ENCODE data around the gene RDH11. TPM values are rescaled to one million over a fixed set of nuclear protein-coding genes. Genes with fewer than 3 reads are reported as not detected.
"Not testable (repeated sequence)": the region's sequence is repeated elsewhere in the genome, so short reads cannot be mapped to it uniquely, and the experiment has no call there.

Gene RDH11
- total RNA-seq, 1 experiment from 2014 or later = 117 TPM

GRCh38 chr14:67710209-67710608 lies 14.6 kb upstream of the RDH11 start:
- CTCF ChIA-PET = no interaction called here
- DNase-seq = no peak
- no TSS peak for BruUV-seq (replicated peaks)
- H3K9me3 Mint-ChIP-seq (ENCODE audit: low read depth, unreplicated experiment) = peaks cover 2% of the 10 kb centered on the region
- H3K4me3 Mint-ChIP-seq (ENCODE audit: low read depth, unreplicated experiment) = no peak overlapping the region
- H3K27ac Mint-ChIP-seq (ENCODE audit: unreplicated experiment) = no peak overlapping the region
- no peaks in the 10 kb centered on the region for H3K27me3 Mint-ChIP-seq (ENCODE audit: unreplicated experiment)
- H3K4me1 Mint-ChIP-seq (ENCODE audit: low read depth, unreplicated experiment) = peaks cover 3% of the 10 kb centered on the region
- intact Hi-C loops (cut with micrococcal nuclease; ENCODE audit: unreplicated experiment) = no loop called here
- TF ChIP-seq, protein P1, sequence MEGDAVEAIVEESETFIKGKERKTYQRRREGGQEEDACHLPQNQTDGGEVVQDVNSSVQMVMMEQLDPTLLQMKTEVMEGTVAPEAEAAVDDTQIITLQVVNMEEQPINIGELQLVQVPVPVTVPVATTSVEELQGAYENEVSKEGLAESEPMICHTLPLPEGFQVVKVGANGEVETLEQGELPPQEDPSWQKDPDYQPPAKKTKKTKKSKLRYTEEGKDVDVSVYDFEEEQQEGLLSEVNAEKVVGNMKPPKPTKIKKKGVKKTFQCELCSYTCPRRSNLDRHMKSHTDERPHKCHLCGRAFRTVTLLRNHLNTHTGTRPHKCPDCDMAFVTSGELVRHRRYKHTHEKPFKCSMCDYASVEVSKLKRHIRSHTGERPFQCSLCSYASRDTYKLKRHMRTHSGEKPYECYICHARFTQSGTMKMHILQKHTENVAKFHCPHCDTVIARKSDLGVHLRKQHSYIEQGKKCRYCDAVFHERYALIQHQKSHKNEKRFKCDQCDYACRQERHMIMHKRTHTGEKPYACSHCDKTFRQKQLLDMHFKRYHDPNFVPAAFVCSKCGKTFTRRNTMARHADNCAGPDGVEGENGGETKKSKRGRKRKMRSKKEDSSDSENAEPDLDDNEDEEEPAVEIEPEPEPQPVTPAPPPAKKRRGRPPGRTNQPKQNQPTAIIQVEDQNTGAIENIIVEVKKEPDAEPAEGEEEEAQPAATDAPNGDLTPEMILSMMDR (IDR thresholded peaks at IDR 0.05; ENCODE audit: unreplicated experiment) = no peak
- no peaks in the 10 kb centered on the region for H3K36me3 Mint-ChIP-seq (ENCODE audit: insufficient read depth, unreplicated experiment)

- H3K4me1 Mint-ChIP-seq (ENCODE audit: low read depth, unreplicated experiment); H3K4me3 Mint-ChIP-seq (ENCODE audit: low read depth, unreplicated experiment); H3K9me3 Mint-ChIP-seq (ENCODE audit: low read depth, unreplicated experiment); DNase-seq; CTCF ChIA-PET; H3K27ac Mint-ChIP-seq (ENCODE audit: unreplicated experiment); H3K27me3 Mint-ChIP-seq (ENCODE audit: unreplicated experiment); BruUV-seq (replicated peaks); H3K36me3 Mint-ChIP-seq (ENCODE audit: insufficient read depth, unreplicated experiment): not testable (repeated sequence)
- intact Hi-C loops (cut with micrococcal nuclease; ENCODE audit: unreplicated experiment) = loop anchor here (10.0 kb wide), 1 partner anchor 275 kb away; no protein-coding TSS in a partner anchor
Measured at GRCh38 chr14:67709796-67710195, 14.2 kb upstream of the RDH11 start.

DNA sequence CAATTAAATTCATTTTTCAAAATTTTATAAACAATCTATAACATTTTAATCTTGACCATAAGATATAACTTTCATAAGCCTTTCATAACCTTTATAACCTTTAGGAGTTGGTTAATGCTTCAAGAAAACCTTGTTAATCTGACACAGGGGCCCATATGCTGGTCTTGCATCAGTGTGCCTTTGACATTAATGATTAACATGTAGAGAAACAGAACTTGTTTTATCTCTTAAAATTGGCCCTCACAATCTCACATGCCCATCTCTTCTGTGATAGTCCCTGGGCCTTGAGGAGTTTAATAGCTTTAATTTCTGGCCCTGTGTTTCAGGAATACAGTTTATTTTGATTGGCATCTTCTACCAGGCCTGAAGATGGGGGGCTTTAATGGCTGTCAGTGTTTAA lies 13.8 kb upstream of the RDH11 start:
- intact Hi-C loops (cut with micrococcal nuclease; ENCODE audit: unreplicated experiment) = loop anchor here (10.0 kb wide), 1 partner anchor 275 kb away; no protein-coding TSS in a partner anchor
- DNase-seq; H3K36me3 Mint-ChIP-seq (ENCODE audit: insufficient read depth, unreplicated experiment); H3K4me3 Mint-ChIP-seq (ENCODE audit: low read depth, unreplicated experiment); H3K27ac Mint-ChIP-seq (ENCODE audit: unreplicated experiment); H3K9me3 Mint-ChIP-seq (ENCODE audit: low read depth, unreplicated experiment); BruUV-seq (replicated peaks); H3K27me3 Mint-ChIP-seq (ENCODE audit: unreplicated experiment); CTCF ChIA-PET: not testable (repeated sequence)
- H3K4me1 Mint-ChIP-seq (ENCODE audit: low read depth, unreplicated experiment) = peaks cover 12% of the 10 kb centered on the region

DNA sequence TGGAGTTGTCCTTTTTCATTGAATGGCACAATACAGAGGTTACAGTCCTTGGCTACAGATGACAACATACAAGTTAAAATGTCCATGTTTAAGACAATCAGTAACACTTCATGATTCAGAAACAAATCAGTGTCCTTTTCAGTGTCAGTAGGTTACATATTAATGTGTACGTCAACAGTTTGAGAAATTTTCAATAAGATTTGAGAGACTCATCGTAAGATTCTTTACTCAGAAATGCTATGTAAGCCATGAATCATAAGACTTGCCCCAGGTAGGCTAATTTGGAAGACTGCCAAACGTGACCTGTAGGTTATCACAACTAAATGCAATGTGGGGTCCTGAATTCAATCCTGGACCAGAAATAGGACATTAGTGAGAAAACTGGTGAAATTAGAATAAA lies 9.6 kb upstream of the RDH11 start:
- peak overlapping the region; percentile 78 for H3K27ac Mint-ChIP-seq (ENCODE audit: unreplicated experiment)

GRCh38 chr14:67704484-67705089 lies 9.0 kb upstream of the RDH11 start:
- H3K9me3 Mint-ChIP-seq (ENCODE audit: low read depth, unreplicated experiment) = no peaks in the 10 kb centered on the region
- peak overlapping the region; percentile 78 for H3K27ac Mint-ChIP-seq (ENCODE audit: unreplicated experiment)
- H3K27me3 Mint-ChIP-seq (ENCODE audit: unreplicated experiment) = no peaks in the 10 kb centered on the region
- peak overlapping the region; percentile 49 for H3K4me3 Mint-ChIP-seq (ENCODE audit: low read depth, unreplicated experiment)
- CTCF ChIA-PET = interaction anchor here (0.6 to 2.3 kb wide), 24 partner anchors 10 to 542 kb away, joined by 3 to 31 read pairs (median 5); partner anchors contain the start of genes ARG2, PIGH, PLEKHH1 and RDH11
- peaks cover 16% of the 10 kb centered on the region for H3K4me1 Mint-ChIP-seq (ENCODE audit: low read depth, unreplicated experiment)
- H3K36me3 Mint-ChIP-seq (ENCODE audit: insufficient read depth, unreplicated experiment) = no peaks in the 10 kb centered on the region
- BruUV-seq (replicated peaks) = no TSS peak
- peak; percentile 62 for DNase-seq
- intact Hi-C loops (cut with micrococcal nuclease; ENCODE audit: unreplicated experiment) = loop anchor here (1.0 to 10.0 kb wide), 5 partner anchors 37 to 270 kb away; partner anchors contain the start of gene ARG2
- TF ChIP-seq, protein P1 (IDR thresholded peaks at IDR 0.05; ENCODE audit: unreplicated experiment) = peak; percentile 50

More for the DNA sequence above, 9.6 kb upstream of the RDH11 start:
- peaks cover 16% of the 10 kb centered on the region for H3K4me1 Mint-ChIP-seq (ENCODE audit: low read depth, unreplicated experiment)
- H3K9me3 Mint-ChIP-seq (ENCODE audit: low read depth, unreplicated experiment) = no peaks in the 10 kb centered on the region
- H3K36me3 Mint-ChIP-seq (ENCODE audit: insufficient read depth, unreplicated experiment) = no peaks in the 10 kb centered on the region
- intact Hi-C loops (cut with micrococcal nuclease; ENCODE audit: unreplicated experiment) = loop anchor here (2.0 to 10.0 kb wide), 2 partner anchors 86 to 270 kb away; partner anchors contain the start of gene ARG2
- CTCF ChIA-PET = interaction anchor here (0.6 to 2.3 kb wide), 15 partner anchors 10 to 278 kb away, joined by 3 to 31 read pairs (median 15); partner anchors contain the start of genes ARG2, PIGH, PLEKHH1 and RDH11
- TF ChIP-seq, protein P1 (IDR thresholded peaks at IDR 0.05; ENCODE audit: unreplicated experiment) = no peak
- no peak overlapping the region for H3K4me3 Mint-ChIP-seq (ENCODE audit: low read depth, unreplicated experiment)
- no TSS peak for BruUV-seq (replicated peaks)
- peak; percentile 44 for DNase-seq
- H3K27me3 Mint-ChIP-seq (ENCODE audit: unreplicated experiment) = no peaks in the 10 kb centered on the region

Data from Calu3 (cell line).